NOMO-1 treated with dmso at 0.1 percent for 144 hours (cell line): Measurements from ENCODE around the gene FPR1.
"Not testable (repeated sequence)": the region's sequence is repeated elsewhere in the genome, so short reads cannot be mapped to it uniquely, and the experiment has no call there.

Experiments
- DNase-seq: peaks from one replicate; lab custom pipeline; 2025; ENCODE audit not compliant: unreplicated experiment; lab: John Stamatoyannopoulos, UW

Gene FPR1

DNA sequence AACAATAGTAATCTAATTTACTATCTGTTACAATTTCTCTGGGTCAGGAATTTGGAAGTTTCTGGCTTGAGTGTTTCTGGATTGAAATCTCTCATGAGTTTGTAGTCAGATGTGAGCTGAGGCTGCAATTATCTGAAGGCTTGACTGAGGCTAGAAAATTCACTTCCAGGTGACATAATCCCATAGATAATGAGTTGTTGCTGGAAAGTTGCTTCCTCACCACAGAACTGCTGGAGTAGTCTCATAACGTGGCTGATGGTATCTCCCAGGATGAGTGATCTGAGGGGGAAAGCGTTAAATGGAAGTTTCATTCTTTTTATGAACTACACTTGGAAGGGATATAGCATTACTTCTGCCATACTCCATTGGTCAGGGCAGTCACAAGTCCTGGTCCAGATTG, 28.0 kb upstream of the FPR1 start:
- no peak for DNase-seq

GRCh38 chr19:51779181-51779580, 27.5 kb upstream of the FPR1 start:
- DNase-seq: no peak

DNA sequence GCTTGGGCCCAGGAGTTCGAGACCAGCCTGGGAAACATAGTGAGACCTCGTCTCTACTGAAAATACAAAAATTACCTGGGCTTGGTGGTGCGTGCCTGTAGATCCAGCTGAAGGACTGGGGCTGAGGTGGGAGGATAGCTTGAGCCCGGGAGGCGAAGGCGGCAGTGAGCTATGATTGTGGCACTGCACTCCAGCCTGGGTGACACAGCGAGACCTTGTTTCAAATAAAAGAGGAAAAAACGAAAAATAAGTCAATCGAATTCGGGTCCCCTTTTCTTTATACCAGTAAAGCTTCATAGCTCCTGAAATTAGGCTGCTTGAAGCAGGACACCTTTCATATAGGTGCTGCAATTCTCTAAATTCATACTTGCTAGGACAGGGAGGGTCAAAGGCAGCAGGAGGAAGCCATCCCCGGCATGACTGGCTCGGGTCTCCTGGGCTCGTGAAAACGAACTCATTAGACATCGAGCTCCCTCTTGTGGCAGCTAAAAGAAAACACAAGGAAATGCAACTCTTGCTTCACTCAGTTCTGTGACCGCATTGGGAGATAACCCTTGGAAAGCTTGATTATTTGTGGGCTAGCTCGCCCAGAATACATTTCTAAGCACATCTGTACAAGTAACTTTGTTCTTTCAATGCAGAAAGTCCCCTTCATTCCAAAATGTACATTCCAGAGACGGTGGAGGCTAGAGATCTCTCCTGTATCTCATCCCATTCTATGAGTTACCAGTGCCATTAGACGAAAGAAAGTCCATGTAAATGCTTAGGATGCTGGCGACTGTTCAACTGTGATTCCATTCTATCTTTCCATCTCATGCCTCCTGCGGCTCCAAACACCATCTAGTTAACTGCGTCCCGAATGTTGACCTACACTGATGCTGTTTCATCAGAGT, 26.1 kb upstream of the FPR1 start:
- peak; percentile 45 for DNase-seq

- not testable (repeated sequence) for DNase-seq
Observed at GRCh38 chr19:51776561-51776960, 24.9 kb upstream of the FPR1 start.

GRCh38 chr19:51772977-51773376, 21.3 kb upstream of the FPR1 start:
- no peak for DNase-seq

- DNase-seq: peak; percentile 76
Observed at GRCh38 chr19:51771376-51772130, 19.9 kb upstream of the FPR1 start.

GRCh38 chr19:51766461-51766860, 14.8 kb upstream of the FPR1 start:
- DNase-seq: no peak

DNA sequence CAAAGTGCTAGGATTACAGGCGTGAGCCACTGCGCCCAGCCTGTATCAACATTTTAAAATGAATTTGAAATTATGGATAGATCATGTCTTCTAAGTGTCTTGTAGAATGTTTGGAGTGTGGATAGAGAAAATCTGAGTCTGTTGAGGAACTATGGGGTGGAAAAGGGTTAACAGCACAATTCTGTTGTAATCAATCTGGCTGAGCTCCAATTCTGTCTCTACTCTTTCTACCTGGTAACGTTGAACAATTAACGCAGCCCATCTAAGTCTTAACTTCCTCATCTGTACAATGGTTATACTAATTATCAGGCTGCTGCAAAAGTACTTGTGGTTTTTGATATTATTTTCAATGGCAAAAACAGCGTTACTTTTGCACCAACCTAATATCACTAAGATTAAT, 13.4 kb upstream of the FPR1 start:
- peak; percentile 56 for DNase-seq

GRCh38 chr19:51761696-51762095, 10.0 kb upstream of the FPR1 start:
- DNase-seq: no peak

DNA sequence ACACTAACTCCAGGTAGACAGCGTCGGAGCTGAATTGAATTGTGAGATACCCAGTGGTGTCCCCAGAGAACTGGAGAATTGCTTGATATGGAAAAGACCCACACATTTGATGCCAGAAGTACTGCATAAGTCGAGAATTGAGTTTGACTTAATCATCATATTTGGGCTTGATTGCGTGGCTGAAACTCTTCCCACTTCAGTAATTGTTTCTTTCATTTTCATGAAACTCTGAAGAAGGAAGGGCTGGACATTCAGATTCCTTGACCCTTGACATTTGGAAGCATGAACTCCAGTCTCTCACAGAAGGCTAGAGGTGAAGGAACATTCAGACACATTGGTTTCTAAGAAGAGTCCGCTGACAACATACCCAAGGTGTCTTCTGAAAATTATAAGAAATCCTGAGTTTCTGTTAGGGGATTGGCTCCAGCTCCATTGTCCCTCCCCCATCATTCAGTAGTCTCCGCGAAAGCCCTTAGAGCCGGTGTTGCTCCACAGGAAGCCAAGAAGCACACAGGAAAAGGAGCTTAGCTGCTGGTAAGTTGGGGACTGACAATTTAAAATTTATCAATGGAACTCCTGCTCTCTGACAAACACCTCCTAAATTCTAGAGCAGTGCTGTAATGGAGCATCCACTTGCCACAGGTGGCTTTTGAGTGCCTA, 9.1 kb upstream of the FPR1 start, which contains the start of gene FPR2:
Gene FPR2, plus strand, starts transcription at position 484 of the 660 bp plus-strand sequence. CDS start 7,479 bp downstream, outside the sequence.
- DNase-seq: peak; percentile 47

GRCh38 chr19:51755571-51755970, 3.9 kb upstream of the FPR1 start:
- no peak for DNase-seq

DNA sequence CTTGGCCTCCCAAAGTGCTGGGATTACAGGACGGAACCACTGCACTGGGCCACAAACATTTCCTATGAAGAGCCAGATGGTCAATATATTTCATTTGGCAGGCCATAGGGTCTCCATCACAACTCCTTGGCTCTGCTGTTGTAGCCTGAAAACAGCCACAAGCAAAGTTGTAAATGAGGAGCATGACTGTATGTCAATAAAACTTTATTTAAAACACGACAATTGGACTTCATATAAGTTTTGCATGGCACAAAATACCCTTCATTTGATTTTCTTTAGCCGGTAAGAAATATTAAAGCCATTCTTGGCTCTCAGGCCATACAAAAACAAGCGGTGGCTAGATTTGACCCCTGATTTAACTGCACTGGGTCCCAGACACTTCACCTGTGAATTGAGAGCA, 3.1 kb upstream of the FPR1 start:
- DNase-seq: no peak

- peak; percentile 45 for DNase-seq
Observed at GRCh38 chr19:51754109-51754508, 2.4 kb upstream of the FPR1 start.

- DNase-seq: no peak
Observed at GRCh38 chr19:51750400-51751094, 1.1 kb downstream of the FPR1 start.

DNA sequence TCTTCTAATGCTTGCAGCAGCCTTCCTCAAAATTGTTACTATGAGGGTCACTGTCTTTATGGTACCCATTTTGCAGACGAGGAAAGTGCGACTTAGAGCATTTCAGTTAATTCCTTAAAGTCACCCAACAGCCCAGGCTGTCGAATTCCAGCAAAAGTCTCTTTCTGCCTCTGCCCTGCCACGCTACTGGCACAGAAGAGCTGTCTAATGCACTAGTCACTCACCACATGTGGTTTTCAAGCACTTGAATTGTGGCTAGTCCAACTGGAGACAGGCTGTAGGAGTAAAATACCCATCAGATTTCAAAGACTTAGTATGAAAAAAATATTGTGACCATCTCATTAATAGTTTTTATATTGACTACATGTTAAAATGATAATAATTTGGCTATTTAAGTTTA, 1.7 kb downstream of the FPR1 start:
- DNase-seq: no peak

GRCh38 chr19:51746731-51747130, 4.9 kb downstream of the FPR1 start:
- no peak for DNase-seq

DNA sequence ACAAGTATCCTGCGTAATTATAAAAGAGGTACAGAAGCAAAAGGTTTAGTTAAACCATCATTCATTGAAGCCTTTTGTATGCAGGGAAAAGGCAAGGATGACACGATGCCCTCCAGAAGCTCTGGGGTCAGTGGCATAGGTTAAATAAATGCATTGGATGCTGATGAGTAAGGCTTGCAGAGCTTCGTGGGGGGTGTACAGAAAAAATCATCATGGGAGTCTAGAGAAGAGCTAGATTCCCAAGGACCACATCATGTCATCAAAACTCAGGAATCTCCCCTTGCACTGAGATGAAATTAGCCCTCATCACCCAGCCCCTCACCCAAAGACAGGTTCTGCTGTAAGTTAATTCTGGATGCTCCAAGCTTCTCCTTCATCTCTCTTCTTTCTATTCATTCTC, 8.3 kb downstream of the FPR1 start:
- no peak for DNase-seq

- peak; percentile 21 for DNase-seq
Observed at GRCh38 chr19:51742789-51743188, 8.9 kb downstream of the FPR1 start.

DNA sequence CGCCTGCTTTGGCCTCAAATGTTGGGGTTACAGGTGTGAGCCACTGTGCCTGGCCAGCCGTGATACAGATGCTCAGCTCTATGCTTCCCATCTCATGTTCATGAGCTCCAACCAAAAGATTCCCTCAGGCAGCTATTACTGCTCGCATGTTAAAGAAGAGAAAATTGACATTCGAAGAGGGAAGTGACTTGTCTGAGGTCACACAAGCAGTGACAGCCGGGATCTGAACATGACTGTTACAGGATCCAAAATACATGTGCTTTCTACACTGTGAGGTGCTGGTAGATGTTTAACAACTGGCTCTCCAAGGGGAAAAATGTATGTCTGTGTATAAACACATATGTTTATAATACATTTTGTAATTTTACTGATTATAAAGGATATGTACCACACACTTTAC, 11.3 kb downstream of the FPR1 start:
- peak; percentile 14 for DNase-seq

- no peak for DNase-seq
Observed at GRCh38 chr19:51739466-51740213, 12.0 kb downstream of the FPR1 start.
